Chondrocyte (in vitro differentiated cells): Measurements from ENCODE around the gene CDX1. TPM values are rescaled to one million over a fixed set of nuclear protein-coding genes. Genes with fewer than 3 reads are reported as not detected.

ENCODE experiments used
- DNase-seq: peaks from one replicate; pipeline ENCODE4 v3.0.0; 2021; ENCODE audit warnings: mixed read lengths, low spot score
- H3K27ac Mint-ChIP-seq: one replicate; pipeline ENCODE4 v1.8.0; 2021; ENCODE audit warnings: mild to moderate bottlenecking, moderate library complexity, mixed read lengths; ENCODE audit not compliant: unreplicated experiment
- H3K27me3 Mint-ChIP-seq: 2 replicates; pipeline ENCODE4 v1.8.0; 2021; ENCODE audit warnings: low read depth, mixed read lengths
- H3K36me3 Mint-ChIP-seq: 2 replicates; pipeline ENCODE4 v1.8.0; 2021; ENCODE audit warnings: low read depth, mixed read lengths
- H3K4me1 Mint-ChIP-seq: 2 replicates; pipeline ENCODE4 v1.8.0; 2021; ENCODE audit warnings: low read depth, mild to moderate bottlenecking, mixed read lengths
- H3K4me3 Mint-ChIP-seq: one replicate; pipeline ENCODE4 v1.8.0; 2021; ENCODE audit warnings: mild to moderate bottlenecking, moderate library complexity, mixed read lengths; ENCODE audit not compliant: unreplicated experiment
- H3K9me3 Mint-ChIP-seq: 2 replicates; pipeline ENCODE4 v1.8.0; 2021; ENCODE audit warnings: low read depth, mixed read lengths
- CTCF ChIP-seq: fragments of 200-600 bp; sonication (generic); IDR thresholded peaks from 2 replicates; pipeline ENCODE4 v1.5.0; 2021; ENCODE audit warnings: antibody characterized with exemption, mild to moderate bottlenecking, moderate library complexity
- total RNA-seq: library from RNA; stranded (reverse); gene quantifications from 3 replicates; pipeline ENCODE4 v1.2.1, GENCODE V29; 2021

The CDX1 gene
- total RNA-seq, 1 donor from 2014 or later, result 0.57 TPM

- Mint-ChIP-seq H3K4me3 (no peak overlapping the region), H3K36me3 (peaks cover 59% of the 10 kb centered on the region), H3K9me3 (no peaks in the 10 kb centered on the region), H3K27me3 (no peaks in the 10 kb centered on the region), H3K27ac (peak overlapping the region; percentile 66), H3K4me1 (peaks cover 89% of the 10 kb centered on the region)
- no peak for DNase-seq
- TF ChIP-seq CTCF, result no peak
These were observed 33.8 kb upstream of the CDX1 start for GRCh38 chr5:150132740-150133139.

- no peaks in the 10 kb centered on the region for H3K9me3 Mint-ChIP-seq
- H3K4me1 Mint-ChIP-seq, result peaks cover 89% of the 10 kb centered on the region
- H3K27ac Mint-ChIP-seq, result no peak overlapping the region
- peaks cover 50% of the 10 kb centered on the region for H3K36me3 Mint-ChIP-seq
- no peaks in the 10 kb centered on the region for H3K27me3 Mint-ChIP-seq
- no peak for DNase-seq
- H3K4me3 Mint-ChIP-seq, result no peak overlapping the region
- no peak for TF ChIP-seq CTCF
These were observed 32.9 kb upstream of the CDX1 start for GRCh38 chr5:150133581-150134197.

GRCh38 chr5:150134198-150134588, 32.4 kb upstream of the CDX1 start:
- TF ChIP-seq CTCF, result no peak
- Mint-ChIP-seq H3K9me3 (no peaks in the 10 kb centered on the region), H3K27ac (no peak overlapping the region), H3K36me3 (peaks cover 49% of the 10 kb centered on the region), H3K27me3 (no peaks in the 10 kb centered on the region), H3K4me3 (no peak overlapping the region), H3K4me1 (peaks cover 93% of the 10 kb centered on the region)
- DNase-seq, result no peak

DNA sequence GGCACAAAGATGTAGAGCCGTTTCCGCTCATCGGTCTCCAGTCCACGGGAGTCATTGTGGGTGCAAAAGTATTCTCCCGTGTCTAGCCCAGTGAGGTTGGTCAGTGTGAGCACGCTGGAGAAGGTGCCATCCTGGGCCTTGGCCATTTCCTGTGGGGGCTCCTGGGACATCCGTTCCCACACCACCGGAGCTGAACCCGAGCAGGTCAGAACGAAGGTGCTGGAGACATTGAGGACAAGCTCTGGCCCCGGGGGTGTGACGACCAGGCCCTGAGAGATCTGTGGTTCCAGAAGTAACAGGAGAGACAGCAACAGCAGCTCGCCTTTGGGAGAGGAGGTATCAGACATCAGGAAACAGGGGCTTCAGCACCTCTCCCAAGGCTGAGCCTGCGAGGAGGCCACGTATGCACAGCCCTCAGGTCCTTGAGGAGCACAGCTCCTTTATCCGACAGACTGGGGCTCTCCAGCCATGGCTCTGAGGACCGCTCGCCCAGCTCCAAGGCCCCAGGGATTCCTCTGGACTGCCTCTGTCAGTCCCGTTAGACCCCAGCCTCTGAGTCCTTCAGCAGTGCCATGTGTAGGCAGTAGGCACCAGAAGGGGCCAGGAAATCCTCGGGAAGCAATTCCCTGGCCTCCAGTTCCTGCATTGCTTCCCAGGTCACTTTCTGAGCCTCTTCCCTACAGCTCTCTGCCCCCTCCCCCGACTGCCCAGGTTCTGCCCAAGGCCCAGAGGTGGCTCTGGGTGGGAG, 30.8 kb upstream of the CDX1 start:
- Mint-ChIP-seq H3K4me1 (peaks cover 98% of the 10 kb centered on the region), H3K4me3 (no peak overlapping the region), H3K9me3 (no peaks in the 10 kb centered on the region), H3K27ac (peak overlapping the region; percentile 70), H3K36me3 (peaks cover 41% of the 10 kb centered on the region), H3K27me3 (no peaks in the 10 kb centered on the region)
- no peak for DNase-seq
- TF ChIP-seq CTCF, result no peak

DNA sequence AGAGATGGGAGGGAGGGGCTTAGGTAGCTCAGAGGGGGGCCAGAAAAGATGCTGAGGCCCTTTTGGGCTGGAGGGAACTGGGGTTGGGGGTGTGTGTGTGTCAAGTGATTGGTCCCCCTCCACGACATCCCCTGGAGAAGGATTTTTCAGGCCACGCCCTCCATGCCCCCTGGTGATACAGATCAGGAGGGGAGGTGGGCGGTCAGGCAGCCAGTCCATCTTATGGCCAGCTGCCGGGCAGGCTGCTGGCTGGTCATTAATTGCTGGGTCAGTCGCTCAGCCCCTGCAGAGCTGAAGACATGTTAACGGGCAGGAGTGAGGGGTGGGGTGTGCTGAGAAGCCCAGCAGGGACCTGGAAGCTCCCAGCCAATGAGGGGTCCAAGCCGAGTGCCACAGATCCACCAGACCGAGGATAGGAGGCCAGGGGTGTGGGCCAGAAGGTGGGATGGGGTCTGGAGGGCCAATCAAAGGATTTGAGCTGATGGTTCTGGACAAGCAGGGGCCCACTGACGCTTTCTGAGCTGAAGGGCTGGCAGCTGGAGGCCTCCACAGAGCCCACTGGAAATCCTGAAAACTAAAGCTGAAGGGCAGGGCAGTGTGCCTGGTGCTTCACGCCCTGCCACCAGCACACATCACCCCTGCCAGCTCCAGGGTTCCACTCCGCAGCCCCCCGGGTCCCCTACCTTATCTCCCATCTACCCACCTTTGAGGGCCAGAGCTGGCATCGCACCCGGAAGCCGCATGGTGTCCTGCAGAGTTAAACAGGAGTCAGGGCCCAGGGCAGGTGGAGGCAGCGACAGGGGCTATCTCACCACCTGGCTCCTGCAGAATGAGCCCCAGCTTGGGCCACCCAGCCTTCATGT, 30.0 kb upstream of the CDX1 start:
- no peak for DNase-seq
- TF ChIP-seq CTCF, result no peak

More for the DNA sequence above, 30.0 kb upstream of the CDX1 start:
- no peak overlapping the region for H3K4me3 Mint-ChIP-seq
- H3K4me1 Mint-ChIP-seq, result peaks cover 98% of the 10 kb centered on the region
- peak overlapping the region; percentile 70 for H3K27ac Mint-ChIP-seq
- H3K9me3 Mint-ChIP-seq, result no peaks in the 10 kb centered on the region
- H3K27me3 Mint-ChIP-seq, result no peaks in the 10 kb centered on the region
- H3K36me3 Mint-ChIP-seq, result peaks cover 38% of the 10 kb centered on the region
